K562 (cell line): ENCODE measurements around the gene MEX3A. TPM values are rescaled to one million over a fixed set of nuclear protein-coding genes. Genes with fewer than 3 reads are reported as not detected.

Source experiments
- BMI1 ChIP-seq: fragments of 150-350 bp; IDR thresholded peaks from 2 replicates; pipeline ENCODE4 v1.6.1; 2014; ENCODE audit warnings: low read length
- LARP7 ChIP-seq: fragments of 450-650 bp; IDR thresholded peaks from 2 replicates; pipeline ENCODE4 v1.6.1; 2016
- PCBP1 ChIP-seq: fragments of 200-400 bp; formaldehyde crosslinking; IDR thresholded peaks from 2 replicates; pipeline ENCODE4 v1.6.1; 2018; ENCODE audit warnings: mild to moderate bottlenecking, low read depth, low read length; ENCODE audit not compliant: poor library complexity, severe bottlenecking
- TFAP4 ChIP-seq: sonication (generic); formaldehyde crosslinking; IDR thresholded peaks from 2 replicates; pipeline ENCODE4 v1.8.0; 2022; ENCODE audit warnings: missing genetic modification reagents, mild to moderate bottlenecking, moderate library complexity, borderline replicate concordance
- polyA plus RNA-seq, 8 experiments: library from polyadenylated mRNA; depleted of rRNA in 4 of 8; stranded (reverse) in 5 of 8; unstranded in 3 of 8; fragments of >200 nt; fragmentation: Nextera tagmentation in 2 of 8; fragmentation: Illumina TruSeq in 1 of 8; extraction: Ambion mirVana in 2 of 8; extraction: Trizol in 1 of 8; gene quantifications; 2 replicates each; pipeline versions ENCODE4 v1.2.1 to v1.2.3, GENCODE V29; 2011 to 2014; ENCODE audit warnings: inconsistent platforms in 1 of 8, missing spikeins in 1 of 8
- total RNA-seq, 7 experiments: library from RNA; depleted of rRNA in 6 of 7; stranded (reverse); fragments of >200 nt in 6 of 7; fragmentation: Illumina TruSeq in 2 of 7; extraction: Trizol in 2 of 7; gene quantifications; 2 replicates each; pipeline versions ENCODE4 v1.2.1 to v1.2.3, GENCODE V29; 2011 to 2021; ENCODE audit warnings: low replicate concordance in 1 of 7
- TF ChIP-seq, protein P1 (sequence below), 2 experiments: fragments of 450-650 bp in 1 of 2; IDR thresholded peaks; 2 replicates each; pipeline ENCODE4 v1.6.1; 2011 to 2017; ENCODE audit warnings: low read depth in 2 of 2, antibody characterized with exemption in 1 of 2, borderline replicate concordance in 1 of 2, low read length in 1 of 2, mild to moderate bottlenecking in 1 of 2, mixed read lengths in 1 of 2; ENCODE audit not compliant: control insufficient read depth in 1 of 2
- TF ChIP-seq, protein P2 (sequence below): fragments of 450-650 bp; IDR thresholded peaks from 2 replicates; pipeline ENCODE4 v1.7.0; 2016; ENCODE audit warnings: borderline replicate concordance
- TF ChIP-seq, protein P3 (sequence below): fragments of 250-450 bp; sonication (Bioruptor Pico); IDR thresholded peaks from 2 replicates; pipeline ENCODE4 v1.9.0; 2021; ENCODE audit warnings: mild to moderate bottlenecking, inconsistent platforms
- TF ChIP-seq, protein P4 (sequence below): IDR thresholded peaks from 2 replicates; pipeline ENCODE4 v1.6.1; 2011; ENCODE audit not compliant: insufficient read length; ENCODE audit errors: extremely low read depth

MEX3A gene
- total and polyA plus RNA-seq, 9 of the 15 experiments (the other 6 are each of a cell fraction or from before 2014, with no cell fraction given): 0.36 to 13.7 (median 5.2) TPM

DNA sequence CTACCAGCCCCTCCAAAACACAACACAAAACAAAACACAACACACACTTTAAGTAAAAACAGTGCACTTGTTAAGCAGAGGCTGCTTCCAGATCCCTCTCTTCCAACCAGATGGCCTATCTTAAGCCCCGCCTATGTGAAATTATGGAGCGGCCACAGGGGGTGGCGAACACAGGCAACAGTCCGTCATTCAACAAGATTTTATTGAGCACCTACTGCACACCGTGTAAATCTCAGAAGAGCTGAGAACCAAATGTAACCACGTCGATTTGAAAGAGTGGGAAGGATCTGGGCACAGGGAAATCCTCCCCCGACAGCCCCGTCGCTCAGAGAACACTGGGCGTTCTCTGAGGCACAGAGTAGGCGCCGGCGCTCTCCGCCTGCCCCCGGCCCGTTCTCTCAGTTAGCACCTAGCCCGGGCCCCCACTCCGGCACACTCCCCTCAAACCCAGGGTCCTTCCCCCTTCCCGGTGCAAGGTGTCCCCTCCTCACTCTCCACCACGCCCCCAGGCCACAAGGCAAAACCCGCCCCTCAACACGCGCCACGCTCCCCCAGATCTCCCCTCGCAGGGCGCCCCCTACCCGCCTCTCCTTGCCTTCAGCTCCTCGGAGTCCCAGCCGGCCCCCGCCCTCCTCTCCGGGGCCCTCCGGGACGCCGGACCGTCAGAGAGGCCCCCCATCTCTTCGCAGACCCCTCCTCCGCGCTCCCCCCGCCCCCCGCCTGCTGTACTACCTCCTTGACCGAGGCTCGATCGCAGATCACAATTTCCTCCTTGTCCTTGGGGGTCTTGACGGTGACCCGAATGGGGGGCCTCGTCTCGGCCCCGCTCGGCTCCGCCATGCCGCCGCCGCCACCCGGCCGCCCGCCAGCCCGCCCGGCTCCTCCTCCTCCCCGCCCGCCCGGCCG is 29.1 kb downstream of the MEX3A start (continued):
- TF ChIP-seq, protein P1, sequence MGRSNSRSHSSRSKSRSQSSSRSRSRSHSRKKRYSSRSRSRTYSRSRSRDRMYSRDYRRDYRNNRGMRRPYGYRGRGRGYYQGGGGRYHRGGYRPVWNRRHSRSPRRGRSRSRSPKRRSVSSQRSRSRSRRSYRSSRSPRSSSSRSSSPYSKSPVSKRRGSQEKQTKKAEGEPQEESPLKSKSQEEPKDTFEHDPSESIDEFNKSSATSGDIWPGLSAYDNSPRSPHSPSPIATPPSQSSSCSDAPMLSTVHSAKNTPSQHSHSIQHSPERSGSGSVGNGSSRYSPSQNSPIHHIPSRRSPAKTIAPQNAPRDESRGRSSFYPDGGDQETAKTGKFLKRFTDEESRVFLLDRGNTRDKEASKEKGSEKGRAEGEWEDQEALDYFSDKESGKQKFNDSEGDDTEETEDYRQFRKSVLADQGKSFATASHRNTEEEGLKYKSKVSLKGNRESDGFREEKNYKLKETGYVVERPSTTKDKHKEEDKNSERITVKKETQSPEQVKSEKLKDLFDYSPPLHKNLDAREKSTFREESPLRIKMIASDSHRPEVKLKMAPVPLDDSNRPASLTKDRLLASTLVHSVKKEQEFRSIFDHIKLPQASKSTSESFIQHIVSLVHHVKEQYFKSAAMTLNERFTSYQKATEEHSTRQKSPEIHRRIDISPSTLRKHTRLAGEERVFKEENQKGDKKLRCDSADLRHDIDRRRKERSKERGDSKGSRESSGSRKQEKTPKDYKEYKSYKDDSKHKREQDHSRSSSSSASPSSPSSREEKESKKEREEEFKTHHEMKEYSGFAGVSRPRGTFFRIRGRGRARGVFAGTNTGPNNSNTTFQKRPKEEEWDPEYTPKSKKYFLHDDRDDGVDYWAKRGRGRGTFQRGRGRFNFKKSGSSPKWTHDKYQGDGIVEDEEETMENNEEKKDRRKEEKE (IDR thresholded peaks at IDR 0.05; ENCODE audit: borderline replicate concordance in 1 of 2, control insufficient read depth in 1 of 2, low read depth in 2 of 2, low read length in 1 of 2): 0 out of 4 replicates have a peak, but pooled peaks of 1 of the 2 experiments have one; percentile 51
- TF ChIP-seq PCBP1 (peak; percentile 42), LARP7 (0 out of 2 replicates have a peak, but pooled peaks have one; percentile 54), BMI1 (no peak), TFAP4 (CRISPR knock-in tag) (peak; percentile 37; the same call in 1 of the 2 replicates)
- TF ChIP-seq, protein P2, sequence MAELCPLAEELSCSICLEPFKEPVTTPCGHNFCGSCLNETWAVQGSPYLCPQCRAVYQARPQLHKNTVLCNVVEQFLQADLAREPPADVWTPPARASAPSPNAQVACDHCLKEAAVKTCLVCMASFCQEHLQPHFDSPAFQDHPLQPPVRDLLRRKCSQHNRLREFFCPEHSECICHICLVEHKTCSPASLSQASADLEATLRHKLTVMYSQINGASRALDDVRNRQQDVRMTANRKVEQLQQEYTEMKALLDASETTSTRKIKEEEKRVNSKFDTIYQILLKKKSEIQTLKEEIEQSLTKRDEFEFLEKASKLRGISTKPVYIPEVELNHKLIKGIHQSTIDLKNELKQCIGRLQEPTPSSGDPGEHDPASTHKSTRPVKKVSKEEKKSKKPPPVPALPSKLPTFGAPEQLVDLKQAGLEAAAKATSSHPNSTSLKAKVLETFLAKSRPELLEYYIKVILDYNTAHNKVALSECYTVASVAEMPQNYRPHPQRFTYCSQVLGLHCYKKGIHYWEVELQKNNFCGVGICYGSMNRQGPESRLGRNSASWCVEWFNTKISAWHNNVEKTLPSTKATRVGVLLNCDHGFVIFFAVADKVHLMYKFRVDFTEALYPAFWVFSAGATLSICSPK: no peak
- TF ChIP-seq, protein P3, sequence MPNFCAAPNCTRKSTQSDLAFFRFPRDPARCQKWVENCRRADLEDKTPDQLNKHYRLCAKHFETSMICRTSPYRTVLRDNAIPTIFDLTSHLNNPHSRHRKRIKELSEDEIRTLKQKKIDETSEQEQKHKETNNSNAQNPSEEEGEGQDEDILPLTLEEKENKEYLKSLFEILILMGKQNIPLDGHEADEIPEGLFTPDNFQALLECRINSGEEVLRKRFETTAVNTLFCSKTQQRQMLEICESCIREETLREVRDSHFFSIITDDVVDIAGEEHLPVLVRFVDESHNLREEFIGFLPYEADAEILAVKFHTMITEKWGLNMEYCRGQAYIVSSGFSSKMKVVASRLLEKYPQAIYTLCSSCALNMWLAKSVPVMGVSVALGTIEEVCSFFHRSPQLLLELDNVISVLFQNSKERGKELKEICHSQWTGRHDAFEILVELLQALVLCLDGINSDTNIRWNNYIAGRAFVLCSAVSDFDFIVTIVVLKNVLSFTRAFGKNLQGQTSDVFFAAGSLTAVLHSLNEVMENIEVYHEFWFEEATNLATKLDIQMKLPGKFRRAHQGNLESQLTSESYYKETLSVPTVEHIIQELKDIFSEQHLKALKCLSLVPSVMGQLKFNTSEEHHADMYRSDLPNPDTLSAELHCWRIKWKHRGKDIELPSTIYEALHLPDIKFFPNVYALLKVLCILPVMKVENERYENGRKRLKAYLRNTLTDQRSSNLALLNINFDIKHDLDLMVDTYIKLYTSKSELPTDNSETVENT (CRISPR knock-in tag): 0 out of 2 replicates have a peak, but pooled peaks have one; percentile 9
- TF ChIP-seq, protein P4, sequence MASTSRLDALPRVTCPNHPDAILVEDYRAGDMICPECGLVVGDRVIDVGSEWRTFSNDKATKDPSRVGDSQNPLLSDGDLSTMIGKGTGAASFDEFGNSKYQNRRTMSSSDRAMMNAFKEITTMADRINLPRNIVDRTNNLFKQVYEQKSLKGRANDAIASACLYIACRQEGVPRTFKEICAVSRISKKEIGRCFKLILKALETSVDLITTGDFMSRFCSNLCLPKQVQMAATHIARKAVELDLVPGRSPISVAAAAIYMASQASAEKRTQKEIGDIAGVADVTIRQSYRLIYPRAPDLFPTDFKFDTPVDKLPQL: no peak
